H9 (cell line): ENCODE data around the gene AMOT. TPM values are rescaled to one million over a fixed set of nuclear protein-coding genes. Genes with fewer than 3 reads are reported as not detected.

Experiments used
- DNase-seq: peaks from one replicate; pipeline ENCODE4 v3.0.0-alpha.2; 2017
- H2AFZ ChIP-seq: one replicate; pipeline ENCODE4 v1.6.1; 2013; ENCODE audit warnings: mild to moderate bottlenecking, low read length, control low read depth, moderate library complexity
- H2AK5ac ChIP-seq: 2 replicates; pipeline ENCODE4 v1.6.1; 2013; ENCODE audit warnings: low read length, control low read depth, mixed read lengths; ENCODE audit not compliant: insufficient read length
- H2BK120ac ChIP-seq: one replicate; pipeline ENCODE4 v1.6.1; 2013; ENCODE audit warnings: low read depth, mild to moderate bottlenecking, low read length, control low read depth, inconsistent platforms; ENCODE audit not compliant: poor library complexity, severe bottlenecking
- H2BK12ac ChIP-seq: 2 replicates; pipeline ENCODE4 v1.6.1; 2013; ENCODE audit warnings: low read length, control low read depth, mixed read lengths, low read depth; ENCODE audit not compliant: insufficient read length
- H2BK15ac ChIP-seq: 2 replicates; pipeline ENCODE4 v1.6.1; 2013; ENCODE audit warnings: low read depth, low read length, control low read depth
- H2BK20ac ChIP-seq: one replicate; pipeline ENCODE4 v1.6.1; 2013; ENCODE audit warnings: low read depth, mild to moderate bottlenecking, low read length, control low read depth, inconsistent platforms; ENCODE audit not compliant: poor library complexity, severe bottlenecking
- H2BK5ac ChIP-seq: 2 replicates; pipeline ENCODE4 v1.6.1; 2013; ENCODE audit warnings: low read length, control low read depth, mixed read lengths; ENCODE audit not compliant: insufficient read length
- H3K14ac ChIP-seq: 2 replicates; pipeline ENCODE4 v1.6.1; 2013; ENCODE audit warnings: low read length, control low read depth; ENCODE audit not compliant: insufficient read depth
- H3K18ac ChIP-seq: 2 replicates; pipeline ENCODE4 v1.6.1; 2013; ENCODE audit warnings: low read depth, mild to moderate bottlenecking, mixed read lengths, low read length, control low read depth; ENCODE audit not compliant: insufficient read length
- H3K23ac ChIP-seq: 2 replicates; pipeline ENCODE4 v1.6.1; 2013; ENCODE audit warnings: low read length, control low read depth, mixed read lengths, low read depth; ENCODE audit not compliant: insufficient read length
- H3K23me2 ChIP-seq: 2 replicates; pipeline ENCODE4 v1.6.1; 2013; ENCODE audit warnings: low read depth, mild to moderate bottlenecking, mixed read lengths, low read length, control low read depth; ENCODE audit not compliant: insufficient read length, poor library complexity, severe bottlenecking
- H3K27ac ChIP-seq: 2 replicates; pipeline ENCODE4 v1.5.1; 2013; ENCODE audit warnings: low read length, control low read depth, mixed read lengths, low read depth; ENCODE audit not compliant: insufficient read length
- H3K27me3 ChIP-seq: 2 replicates; pipeline ENCODE4 v1.6.1; 2013; ENCODE audit warnings: low read length, control low read depth, inconsistent platforms; ENCODE audit not compliant: insufficient read depth
- H3K4ac ChIP-seq: 2 replicates; pipeline ENCODE4 v1.6.1; 2013; ENCODE audit warnings: low read depth, mild to moderate bottlenecking, control low read depth, inconsistent platforms, low read length, moderate library complexity
- H3K4me1 ChIP-seq: 2 replicates; pipeline ENCODE4 v1.6.1; 2013; ENCODE audit warnings: low read length, control low read depth, inconsistent platforms; ENCODE audit not compliant: insufficient read depth
- H3K4me2 ChIP-seq: 2 replicates; pipeline ENCODE4 v1.6.1; 2013; ENCODE audit warnings: low read length, control low read depth, mixed read lengths; ENCODE audit not compliant: insufficient read length, insufficient read depth
- H3K56ac ChIP-seq: 2 replicates; pipeline ENCODE4 v1.6.1; 2013; ENCODE audit warnings: low read depth, mild to moderate bottlenecking, mixed read lengths, low read length, control low read depth; ENCODE audit not compliant: insufficient read length
- H3K79me1 ChIP-seq: 2 replicates; pipeline ENCODE4 v1.6.1; 2013; ENCODE audit warnings: low read depth, mild to moderate bottlenecking, moderate library complexity, low read length, control low read depth, inconsistent platforms; ENCODE audit not compliant: insufficient read depth, poor library complexity, severe bottlenecking
- H3K79me2 ChIP-seq: 2 replicates; pipeline ENCODE4 v1.6.1; 2013; ENCODE audit warnings: low read length, control low read depth, inconsistent platforms; ENCODE audit not compliant: insufficient read depth
- H3K9ac ChIP-seq: 2 replicates; pipeline ENCODE4 v1.6.1; 2013; ENCODE audit warnings: low read length, control low read depth, mixed read lengths; ENCODE audit not compliant: insufficient read length; ENCODE audit errors: extremely low read depth
- H3K9me3 ChIP-seq: one replicate; pipeline ENCODE4 v1.6.1; 2013; ENCODE audit warnings: low read depth, low read length, inconsistent platforms; ENCODE audit not compliant: control insufficient read depth
- H3T11ph ChIP-seq: one replicate; pipeline ENCODE4 v1.6.1; 2013; ENCODE audit warnings: mild to moderate bottlenecking, low read length, control low read depth, inconsistent platforms
- H4K20me1 ChIP-seq: one replicate; pipeline ENCODE4 v1.6.1; 2013; ENCODE audit not compliant: control insufficient read depth, insufficient read length, insufficient read depth
- H4K5ac ChIP-seq: 2 replicates; pipeline ENCODE4 v1.6.1; 2013; ENCODE audit warnings: low read depth, mild to moderate bottlenecking, mixed read lengths, low read length, control low read depth; ENCODE audit not compliant: insufficient read length
- H4K8ac ChIP-seq: replicated peaks from 2 replicates; pipeline ENCODE4 v1.6.1; 2013; ENCODE audit warnings: low read length, control low read depth, mixed read lengths, low read depth; ENCODE audit not compliant: insufficient read length
- H4K91ac ChIP-seq: 2 replicates; pipeline ENCODE4 v1.6.1; 2013; ENCODE audit warnings: low read depth, mild to moderate bottlenecking, moderate library complexity, mixed read lengths, low read length, control low read depth; ENCODE audit not compliant: insufficient read length
- H3K27ac Mint-ChIP-seq, 3 experiments: 2 replicates in 2 of 3; 3 replicates in 1 of 3; pipeline ENCODE4 v1.8.0; 2020 to 2021; ENCODE audit warnings: mixed read lengths in 3 of 3, mild to moderate bottlenecking in 1 of 3, moderate library complexity in 1 of 3
- H3K27me3 Mint-ChIP-seq: 2 replicates; pipeline ENCODE4 v1.8.0; 2021; ENCODE audit warnings: low read depth, mild to moderate bottlenecking, moderate library complexity, mixed read lengths
- H3K36me3 Mint-ChIP-seq, 3 experiments: 2 replicates in 2 of 3; 3 replicates in 1 of 3; pipeline ENCODE4 v1.8.0; 2020 to 2021; ENCODE audit warnings: low read depth in 3 of 3, mixed read lengths in 3 of 3; ENCODE audit not compliant: insufficient read depth in 1 of 3
- H3K4me1 Mint-ChIP-seq, 2 experiments: 2 replicates each; pipeline ENCODE4 v1.8.0; 2020; ENCODE audit warnings: mixed read lengths in 2 of 2
- H3K4me3 Mint-ChIP-seq, 2 experiments: 2 replicates in 1 of 2; 3 replicates in 1 of 2; pipeline ENCODE4 v1.8.0; 2020 to 2021; ENCODE audit warnings: mild to moderate bottlenecking in 2 of 2, mixed read lengths in 2 of 2, moderate library complexity in 1 of 2
- H3K9me3 Mint-ChIP-seq, 2 experiments: 2 replicates in 1 of 2; 3 replicates in 1 of 2; pipeline ENCODE4 v1.8.0; 2020; ENCODE audit warnings: mild to moderate bottlenecking in 2 of 2, mixed read lengths in 2 of 2, moderate library complexity in 1 of 2
- CTCF ChIP-seq: fragments of 200-600 bp; sonication (generic); conservative IDR thresholded peaks from 3 replicates; pipeline ENCODE4 v1.8.0; 2021; ENCODE audit warnings: antibody characterized with exemption, mild to moderate bottlenecking
- WGBS: extraction: QIAGEN DNeasy Blood & Tissue Kit; methylation state at CpG from one replicate; pipeline ENCODE4 v1.1.7; 2013; ENCODE audit warnings: missing lambda C conversion rate, low lambda C conversion rate, mixed read lengths; ENCODE audit not compliant: insufficient read length; ENCODE audit errors: extremely low coverage; 5-methylcytosine and 5-hydroxymethylcytosine counted together
- total RNA-seq: library from RNA; stranded (reverse); gene quantifications from 2 replicates; pipeline ENCODE4 v1.2.1, GENCODE V29; 2021

The AMOT gene
- total RNA-seq, 1 experiment from 2014 or later = 17.6 TPM

- Histone ChIP-seq H3K4ac (no peak overlapping the region), H3K18ac (no peak overlapping the region), H3K56ac (no peak overlapping the region), H4K20me1 (peaks cover 2% of the 10 kb centered on the region), H2BK5ac (no peak overlapping the region), H3K27me3 (peaks cover 15% of the 10 kb centered on the region; the same call in 1 of the 2 replicates), H2BK12ac (no peak overlapping the region), H4K8ac (no peak overlapping the region), H4K91ac (no peak overlapping the region), H2AK5ac (no peak overlapping the region), H3K4me2 (no peak overlapping the region), H3K4me1 (peaks cover 12% of the 10 kb centered on the region), H3K79me1 (no peaks in the 10 kb centered on the region), H3K23me2 (peaks cover 4% of the 10 kb centered on the region), H2BK20ac (no peak overlapping the region), H2AFZ (no peak overlapping the region), H3K9ac (no peak overlapping the region), H3K14ac (no peak overlapping the region), H2BK120ac (no peak overlapping the region), H3K27ac (no peak overlapping the region), H4K5ac (no peak overlapping the region), H3K9me3 (no peaks in the 10 kb centered on the region), H3K23ac (no peak overlapping the region), H3K79me2 (no peaks in the 10 kb centered on the region), H3T11ph (no peak overlapping the region), H2BK15ac (no peak overlapping the region)
- Mint-ChIP-seq H3K4me1 (peaks cover 50 to 51% of the 10 kb centered on the region in 2 experiments), H3K27ac (no peak overlapping the region), H3K36me3 (peaks cover 0 to 9% (median 3%) of the 10 kb centered on the region in 3 experiments; a peak in 4 of 7 replicates), H3K4me3 (no peak overlapping the region), H3K9me3 (peaks cover 7% of the 10 kb centered on the region in 2 experiments), H3K27me3 (peaks cover 32% of the 10 kb centered on the region)
- TF ChIP-seq CTCF = no peak
- no CpG with 5 or more reads among the region's 1 CpG for WGBS
- no peak for DNase-seq
Observed at GRCh38 chrX:112835019-112835418, 5.6 kb downstream of the AMOT start.
